Stimulated activated CD8-positive, alpha-beta memory T cell treated with anti-CD3 and anti-CD28 coated beads, Interleukin-7, amount 100 ng/mL, for 1 hour (primary cell): Measurements from ENCODE around the gene ZNF574.

ENCODE experiments used
- DNase-seq, 2 donors: peaks; one replicate each; pipeline ENCODE4 v3.0.0-alpha.2; 2020; ENCODE audit warnings: low read depth in 2 of 2

The ZNF574 gene

GRCh38 chr19:42059196-42059595 is 16.8 kb upstream of the ZNF574 start:
- no peak for DNase-seq

DNA sequence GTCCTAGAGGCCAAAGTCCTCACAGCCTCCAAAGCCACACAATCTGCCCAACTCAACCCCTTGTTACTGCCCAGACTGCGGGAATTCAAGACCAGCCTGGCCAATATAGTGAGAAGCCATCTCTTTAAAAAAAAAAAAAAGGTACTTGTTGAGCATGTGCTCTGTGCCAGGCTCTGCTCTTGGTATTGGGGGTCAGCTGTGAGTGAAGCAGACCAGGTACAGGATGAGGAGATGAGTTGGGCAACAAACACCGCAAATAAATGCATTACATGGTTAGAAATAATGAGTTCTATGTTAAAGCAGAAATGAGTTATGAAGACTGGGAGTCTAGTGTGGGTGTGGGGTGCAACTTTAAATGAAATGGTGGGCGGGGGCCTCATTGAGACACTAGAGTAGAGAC is 15.8 kb upstream of the ZNF574 start:
- no peak for DNase-seq

DNA sequence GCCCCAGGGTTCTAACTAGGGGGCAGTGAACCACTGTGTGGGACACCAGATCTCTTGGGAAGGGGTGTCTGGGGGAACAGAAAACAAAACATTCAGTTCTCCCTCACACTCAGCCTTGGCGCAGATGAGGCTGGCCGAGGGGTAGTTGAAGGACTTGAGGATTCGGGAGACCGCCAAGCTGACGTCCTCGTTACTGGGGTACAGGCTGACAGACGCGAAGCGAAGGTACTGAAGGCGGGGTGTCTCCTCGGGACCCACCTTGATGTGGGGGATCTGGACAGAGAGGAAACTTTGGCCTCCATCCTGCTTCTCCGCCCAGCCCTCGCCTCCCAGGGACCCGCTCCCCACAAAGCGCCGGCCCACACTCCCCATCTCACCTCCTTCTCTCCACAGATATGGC is 13.6 kb upstream of the ZNF574 start:
- DNase-seq = no peak

- DNase-seq = no peak
Observed at GRCh38 chr19:42064432-42064831, 11.5 kb upstream of the ZNF574 start.

DNA sequence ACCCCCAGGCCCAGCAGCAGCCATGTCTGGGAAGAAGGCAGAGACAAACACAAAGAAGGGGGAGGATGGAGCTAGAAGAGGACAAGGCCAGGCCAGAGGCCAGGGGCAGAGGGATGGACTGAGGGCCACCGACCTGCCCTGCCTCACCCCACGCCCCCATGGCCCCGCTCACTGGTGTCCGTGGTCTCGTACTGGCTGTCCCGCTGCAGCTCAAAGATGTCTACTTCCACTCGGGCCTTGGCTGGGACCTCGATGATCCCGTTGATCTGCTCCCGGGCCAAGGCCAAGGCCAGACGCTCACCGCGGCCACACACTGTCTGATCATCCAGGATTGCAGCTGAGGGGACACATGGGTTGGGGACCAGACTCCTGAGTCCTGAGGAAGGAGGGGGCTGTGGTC is 10.9 kb upstream of the ZNF574 start:
- DNase-seq = no peak

DNA sequence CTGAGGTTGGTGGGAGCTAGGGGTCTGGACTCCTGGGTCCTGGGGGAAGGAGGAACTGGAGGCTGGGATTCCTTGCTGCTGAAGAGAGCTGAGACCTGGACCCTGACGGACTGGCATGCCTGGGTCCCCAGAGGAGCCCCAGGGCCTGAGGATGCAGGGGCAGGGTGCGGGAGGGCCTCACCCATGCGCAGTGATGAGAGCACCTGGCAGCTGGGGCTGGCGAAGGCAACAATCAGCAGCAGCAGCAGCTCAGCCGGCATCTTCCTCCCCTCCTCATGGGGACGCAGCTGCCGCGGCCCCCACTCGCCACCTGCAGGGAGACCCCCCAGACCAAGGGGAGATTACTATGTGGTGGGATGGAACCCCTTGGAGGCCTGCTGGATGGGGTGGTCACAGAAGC is 10.5 kb upstream of the ZNF574 start:
- DNase-seq = no peak

GRCh38 chr19:42066075-42066754 is 9.8 kb upstream of the ZNF574 start:
- DNase-seq = no peak

DNA sequence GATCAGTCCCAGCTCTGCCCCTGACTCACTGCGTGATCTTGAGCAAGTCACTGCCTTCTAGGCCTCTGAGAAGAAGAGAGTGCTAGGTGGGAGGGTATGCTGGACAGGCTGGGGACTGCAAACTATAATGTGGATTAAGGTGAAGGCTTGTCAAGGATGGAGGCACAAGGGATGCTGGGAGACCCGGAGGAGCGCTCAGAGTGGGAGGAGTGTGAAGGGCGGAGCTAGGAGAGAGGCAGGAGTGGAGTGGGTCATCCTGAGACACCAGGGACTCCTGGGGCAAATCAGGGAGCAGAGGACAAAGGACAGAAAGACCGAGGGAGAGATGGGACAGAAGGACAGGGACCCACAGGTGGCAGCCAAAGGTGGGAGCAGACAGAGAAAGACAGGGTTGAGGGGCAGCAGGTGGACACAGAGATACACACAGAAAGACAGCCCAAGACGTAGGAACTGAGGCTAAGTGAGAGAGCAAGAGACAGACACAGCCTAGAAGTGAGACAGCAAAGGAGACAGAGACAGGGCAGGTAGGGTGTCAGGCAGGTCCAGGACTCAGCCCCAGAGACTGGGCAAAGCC is 8.6 kb upstream of the ZNF574 start:
- no peak for DNase-seq

DNA sequence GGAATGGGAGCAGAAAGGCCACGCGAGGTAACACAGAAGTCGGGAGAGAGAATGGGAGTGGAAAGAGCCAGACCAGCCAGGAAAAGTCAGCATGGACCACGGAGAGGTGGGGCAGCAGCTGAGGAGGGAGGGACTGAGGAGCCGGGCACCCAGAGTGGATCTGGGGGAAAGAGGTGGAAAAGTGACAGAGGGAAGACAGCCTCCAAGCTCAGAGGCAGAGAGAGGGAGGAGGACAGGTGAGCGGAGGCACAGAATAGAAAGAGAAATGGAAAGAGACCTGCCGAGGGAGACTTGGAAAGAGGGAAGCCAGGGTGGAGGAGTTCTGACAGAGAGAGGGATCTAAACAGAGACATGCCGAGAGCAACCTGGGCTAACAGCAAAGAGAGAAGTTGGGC is 7.6 kb upstream of the ZNF574 start:
- no peak for DNase-seq

GRCh38 chr19:42068756-42069571 is 7.0 kb upstream of the ZNF574 start:
- no peak for DNase-seq

DNA sequence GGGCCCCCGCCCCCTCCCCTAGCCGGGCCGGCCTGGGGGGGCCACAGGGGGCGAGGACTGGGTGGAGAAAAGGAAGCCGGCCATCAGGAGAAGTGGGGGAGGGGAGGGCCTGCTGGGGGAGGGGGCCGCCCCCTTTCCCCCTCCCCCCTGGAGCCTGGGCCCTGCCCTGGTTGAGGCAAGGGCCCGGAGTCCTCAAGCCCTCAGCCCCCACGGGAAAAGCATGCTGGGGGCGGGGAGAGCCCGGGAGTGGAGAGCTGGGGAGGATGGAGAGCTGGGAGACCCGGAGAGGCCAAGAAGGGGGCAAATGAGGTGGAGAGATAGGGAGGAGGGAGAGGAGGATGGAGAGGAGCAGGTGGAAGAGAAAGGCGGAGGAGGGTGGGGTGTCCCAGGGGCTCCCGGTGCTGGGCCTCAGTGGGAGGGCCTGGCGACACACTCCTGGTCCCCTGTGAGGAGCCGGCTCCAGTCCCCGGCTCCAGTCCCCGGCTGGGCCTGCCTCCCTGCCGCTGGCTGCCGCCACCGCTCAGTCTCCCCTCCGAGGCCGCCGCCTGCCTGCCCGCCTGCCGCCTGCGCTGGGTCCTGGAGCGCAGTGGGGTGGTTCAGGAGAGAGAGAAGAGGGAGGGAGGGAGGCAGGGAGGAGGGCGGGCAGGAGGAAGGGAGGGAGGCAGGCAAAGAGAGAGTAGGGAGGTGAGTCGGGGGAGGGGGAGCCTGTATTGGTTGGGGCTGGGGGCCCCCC is 6.2 kb upstream of the ZNF574 start, which contains the start of gene GRIK5:
TSS of gene GRIK5 (minus strand) at position 588 of the 733 bp plus-strand sequence. CDS start 4,436 bp downstream, outside the sequence.
- no peak for DNase-seq

GRCh38 chr19:42071247-42071646 is 4.7 kb upstream of the ZNF574 start:
- DNase-seq = no peak

DNA sequence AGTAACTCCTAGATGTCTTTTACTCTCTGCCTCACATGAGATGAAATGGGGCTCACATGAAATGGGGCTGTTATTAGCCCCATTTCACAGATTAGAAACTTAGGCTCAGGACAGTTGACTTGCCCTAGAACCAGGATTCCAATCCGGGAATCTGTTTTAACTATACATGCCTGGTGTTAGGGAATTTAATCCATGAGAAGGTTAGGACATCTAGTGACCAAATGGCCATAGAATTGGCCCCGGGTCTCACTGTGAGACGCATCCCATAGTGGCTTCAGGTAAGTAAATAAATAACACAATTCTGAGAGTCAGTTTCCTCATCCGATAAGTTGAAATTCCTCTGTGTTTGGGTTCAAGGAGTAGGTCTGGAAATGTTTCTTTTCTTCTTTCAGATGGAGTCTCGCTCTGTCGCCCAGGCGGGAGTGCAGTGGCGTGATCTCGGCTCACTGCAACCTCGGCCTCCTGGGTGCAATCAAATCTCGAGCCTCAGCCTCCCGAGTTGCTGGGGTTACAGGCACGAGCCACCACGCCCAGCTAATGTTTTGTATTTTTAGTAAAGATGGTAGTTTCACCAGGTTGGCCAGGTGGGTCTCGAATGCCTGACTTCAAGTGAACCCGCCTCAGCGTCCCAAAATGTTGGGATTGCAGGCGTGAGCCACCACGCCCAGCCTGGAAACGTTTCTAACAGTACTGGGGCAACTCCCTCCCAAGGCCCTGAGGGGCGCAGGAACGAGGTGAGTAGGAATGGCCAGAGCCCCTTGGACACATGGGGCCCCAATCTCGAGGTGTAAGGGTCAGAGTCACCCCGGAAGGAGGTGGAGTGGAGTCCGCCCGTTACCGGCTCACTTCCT is 1.2 kb upstream of the ZNF574 start:
- DNase-seq = no peak

DNA sequence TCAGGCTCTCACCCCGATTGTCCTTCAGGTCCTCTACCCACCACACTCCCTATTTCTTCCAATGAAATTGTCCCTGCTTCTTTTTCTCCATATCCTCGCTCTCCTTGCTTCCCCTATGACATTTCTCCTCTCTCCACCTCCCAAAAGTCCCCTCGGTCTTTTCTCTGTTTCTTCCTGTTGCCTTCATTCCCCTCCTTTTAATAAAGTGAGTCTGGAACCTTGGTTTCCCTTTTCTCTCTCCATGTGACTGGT is 676 bp upstream of the ZNF574 start:
- no peak for DNase-seq

GRCh38 chr19:42076380-42076944 is 496 bp downstream of the ZNF574 start:
- peak in 1 of 2 donors; percentile 6 for DNase-seq

- DNase-seq = no peak
Observed at GRCh38 chr19:42078058-42078457, 2.1 kb downstream of the ZNF574 start.

GRCh38 chr19:42078538-42079275 is 2.7 kb downstream of the ZNF574 start:
- DNase-seq = no peak

DNA sequence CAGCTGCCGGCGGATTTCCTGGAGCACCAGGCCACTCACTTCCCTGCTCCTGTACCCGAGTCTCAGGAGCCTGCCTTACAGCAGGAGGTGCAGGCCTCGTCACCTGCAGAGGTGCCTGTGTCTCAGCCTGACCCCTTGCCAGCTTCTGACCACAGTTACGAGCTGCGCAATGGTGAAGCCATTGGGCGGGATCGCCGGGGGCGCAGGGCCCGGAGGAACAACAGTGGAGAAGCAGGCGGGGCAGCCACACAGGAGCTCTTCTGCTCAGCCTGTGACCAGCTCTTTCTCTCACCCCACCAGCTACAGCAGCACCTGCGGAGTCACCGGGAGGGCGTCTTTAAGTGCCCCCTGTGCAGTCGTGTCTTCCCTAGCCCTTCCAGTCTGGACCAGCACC is 3.3 kb downstream of the ZNF574 start:
- DNase-seq = no peak

GRCh38 chr19:42079886-42080763 is 4.2 kb downstream of the ZNF574 start:
- no peak for DNase-seq
